Duodenal mucosa (tissue), 2 donors: ENCODE measurements around the gene CCDC184.

Source experiments
- H3K27ac ChIP-seq: one replicate; pipeline ENCODE4 v1.7.0; 2013; ENCODE audit warnings: low read depth, low read length
- H3K27me3 ChIP-seq, 2 donors: one replicate each; pipeline ENCODE4 v1.7.0; 2013; ENCODE audit warnings: low read length in 2 of 2, control low read depth in 1 of 2; ENCODE audit not compliant: insufficient read depth in 2 of 2, control insufficient read depth in 1 of 2
- H3K36me3 ChIP-seq, 2 donors: one replicate each; pipeline ENCODE4 v1.7.0; 2013; ENCODE audit warnings: low read length in 2 of 2, control low read depth in 1 of 2; ENCODE audit not compliant: insufficient read depth in 2 of 2, control insufficient read depth in 1 of 2
- H3K4me1 ChIP-seq, 2 donors: one replicate each; pipeline ENCODE4 v1.7.0; 2013; ENCODE audit warnings: low read length in 2 of 2, control low read depth in 1 of 2; ENCODE audit not compliant: insufficient read depth in 2 of 2, control insufficient read depth in 1 of 2
- H3K4me3 ChIP-seq, 2 donors: one replicate each; pipeline ENCODE4 v1.7.0; 2013; ENCODE audit warnings: low read length in 2 of 2, low read depth in 1 of 2
- H3K9ac ChIP-seq, 2 donors: one replicate each; pipeline ENCODE4 v1.7.0; 2013; ENCODE audit warnings: low read length in 2 of 2, low read depth in 1 of 2
- H3K9me3 ChIP-seq, 2 donors: one replicate each; pipeline ENCODE4 v1.7.0; 2013; ENCODE audit warnings: low read length in 2 of 2, control low read depth in 1 of 2; ENCODE audit not compliant: control insufficient read depth in 1 of 2

The CCDC184 gene

GRCh38 chr12:48157889-48158370 is 25.5 kb upstream of the CCDC184 start:
- H3K27me3 ChIP-seq, result no peaks in the 10 kb centered on the region
- H3K9me3 ChIP-seq, result no peaks in the 10 kb centered on the region
- peak overlapping the region; percentile 60 for H3K27ac ChIP-seq
- peak overlapping the region; percentile 91 to 97 for H3K9ac ChIP-seq
- peaks cover 4 to 6% of the 10 kb centered on the region in 2 donors for H3K36me3 ChIP-seq
- H3K4me1 ChIP-seq, result peaks cover 9 to 13% of the 10 kb centered on the region in 2 donors
- H3K4me3 ChIP-seq, result peak overlapping the region; percentile 94 to 99

DNA sequence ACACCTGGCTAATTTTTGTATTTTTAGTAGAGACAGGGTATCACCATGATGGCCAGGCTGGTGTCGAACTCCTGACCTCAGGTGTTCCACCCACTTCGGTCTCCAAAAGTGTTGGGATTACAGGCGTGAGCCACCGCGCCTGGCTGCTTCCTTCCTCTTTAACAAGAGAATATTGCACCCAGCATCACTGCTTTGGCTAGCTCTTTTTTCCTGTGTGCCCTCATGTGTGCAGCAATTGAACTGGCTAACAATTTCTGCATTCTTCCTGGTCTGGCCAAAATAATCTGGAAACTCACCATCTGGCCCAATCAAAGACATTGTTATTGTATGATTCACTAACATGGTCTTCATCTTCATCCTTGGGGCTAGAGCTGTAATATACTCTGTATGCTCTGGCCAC is 23.4 kb upstream of the CCDC184 start:
- H3K4me3 ChIP-seq, result no peak overlapping the region
- H3K27me3 ChIP-seq, result no peaks in the 10 kb centered on the region
- no peaks in the 10 kb centered on the region for H3K9me3 ChIP-seq
- no peak overlapping the region for H3K27ac ChIP-seq
- H3K4me1 ChIP-seq, result peaks cover 9 to 13% of the 10 kb centered on the region in 2 donors
- H3K36me3 ChIP-seq, result no peaks in the 10 kb centered on the region
- H3K9ac ChIP-seq, result no peak overlapping the region

DNA sequence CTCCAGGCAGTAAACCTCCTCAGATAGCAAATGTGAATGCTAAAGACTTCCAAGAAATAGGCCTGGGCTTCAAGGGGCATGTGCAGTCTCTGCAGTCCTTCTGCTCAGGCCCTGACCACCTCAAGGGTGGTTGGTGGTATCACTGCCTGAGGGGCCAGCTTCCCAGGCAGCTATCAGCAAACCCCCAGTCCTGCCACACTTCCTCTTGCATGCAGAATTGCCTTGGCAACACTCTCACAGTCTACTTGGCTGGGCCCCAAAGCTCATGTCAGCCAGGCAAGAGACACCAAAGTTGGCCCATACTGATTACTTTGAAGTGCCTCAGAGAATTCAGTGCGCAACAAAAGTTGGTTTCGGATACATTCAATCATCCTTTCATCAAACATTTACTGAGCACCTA is 22.6 kb upstream of the CCDC184 start:
- no peaks in the 10 kb centered on the region for H3K9me3 ChIP-seq
- H3K36me3 ChIP-seq, result no peaks in the 10 kb centered on the region
- peaks cover 9 to 13% of the 10 kb centered on the region in 2 donors for H3K4me1 ChIP-seq
- no peak overlapping the region for H3K9ac ChIP-seq
- no peak overlapping the region for H3K4me3 ChIP-seq
- H3K27ac ChIP-seq, result no peak overlapping the region
- H3K27me3 ChIP-seq, result no peaks in the 10 kb centered on the region

DNA sequence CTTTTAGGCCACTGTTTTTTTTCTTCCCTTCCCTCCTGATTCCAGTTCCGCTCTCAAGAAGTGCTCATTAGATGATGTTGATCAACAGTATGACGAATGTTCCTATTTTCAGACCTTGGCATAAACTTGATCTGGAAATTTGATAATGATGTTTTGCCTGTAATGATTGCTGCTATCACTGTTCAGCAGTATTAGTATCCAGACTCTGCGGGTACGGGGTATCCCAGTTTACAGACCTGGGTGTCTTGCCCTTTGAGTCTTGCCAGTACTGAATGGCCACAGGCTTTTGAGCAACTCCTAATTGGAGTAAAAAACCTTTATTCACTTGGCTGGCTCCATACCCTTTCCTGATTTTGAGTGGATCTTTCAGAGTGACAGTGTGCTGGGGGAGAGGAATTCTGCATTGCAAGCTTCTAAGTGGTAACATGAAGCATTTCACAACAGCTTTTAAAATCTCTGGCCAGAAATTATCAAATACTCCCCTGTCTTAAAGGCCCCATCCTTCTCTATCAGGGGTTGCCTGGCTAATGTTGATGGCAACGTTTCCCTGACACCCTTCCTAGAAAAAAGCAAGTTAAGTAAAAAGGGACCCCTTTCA is 20.2 kb upstream of the CCDC184 start:
- Histone ChIP-seq H3K27ac (no peak overlapping the region), H3K9me3 (no peaks in the 10 kb centered on the region), H3K4me1 (no peaks in the 10 kb centered on the region), H3K27me3 (no peaks in the 10 kb centered on the region), H3K4me3 (no peak overlapping the region), H3K9ac (no peak overlapping the region), H3K36me3 (no peaks in the 10 kb centered on the region)

DNA sequence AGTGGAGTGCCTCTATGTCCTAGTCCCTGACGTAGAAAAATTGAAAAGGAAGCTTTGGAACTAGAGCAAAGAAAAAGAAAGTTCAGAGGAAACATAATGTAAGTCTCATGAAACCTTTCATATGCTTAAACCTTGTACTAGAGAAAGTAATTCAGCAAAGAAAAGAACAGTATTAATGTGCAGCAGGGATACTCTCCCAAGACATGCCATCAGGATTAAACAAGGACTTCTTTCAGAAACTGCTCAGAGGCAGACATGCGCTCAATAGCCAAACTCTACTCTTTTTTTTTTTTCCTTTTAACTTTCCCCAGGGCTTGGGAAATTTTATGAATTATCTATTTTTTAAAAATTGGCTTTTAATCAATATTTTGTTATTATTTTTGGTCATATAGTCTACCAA is 19.0 kb upstream of the CCDC184 start:
- no peak overlapping the region for H3K4me3 ChIP-seq
- no peaks in the 10 kb centered on the region for H3K4me1 ChIP-seq
- H3K36me3 ChIP-seq, result no peaks in the 10 kb centered on the region
- no peak overlapping the region for H3K27ac ChIP-seq
- H3K27me3 ChIP-seq, result no peaks in the 10 kb centered on the region
- no peaks in the 10 kb centered on the region for H3K9me3 ChIP-seq
- no peak overlapping the region for H3K9ac ChIP-seq

DNA sequence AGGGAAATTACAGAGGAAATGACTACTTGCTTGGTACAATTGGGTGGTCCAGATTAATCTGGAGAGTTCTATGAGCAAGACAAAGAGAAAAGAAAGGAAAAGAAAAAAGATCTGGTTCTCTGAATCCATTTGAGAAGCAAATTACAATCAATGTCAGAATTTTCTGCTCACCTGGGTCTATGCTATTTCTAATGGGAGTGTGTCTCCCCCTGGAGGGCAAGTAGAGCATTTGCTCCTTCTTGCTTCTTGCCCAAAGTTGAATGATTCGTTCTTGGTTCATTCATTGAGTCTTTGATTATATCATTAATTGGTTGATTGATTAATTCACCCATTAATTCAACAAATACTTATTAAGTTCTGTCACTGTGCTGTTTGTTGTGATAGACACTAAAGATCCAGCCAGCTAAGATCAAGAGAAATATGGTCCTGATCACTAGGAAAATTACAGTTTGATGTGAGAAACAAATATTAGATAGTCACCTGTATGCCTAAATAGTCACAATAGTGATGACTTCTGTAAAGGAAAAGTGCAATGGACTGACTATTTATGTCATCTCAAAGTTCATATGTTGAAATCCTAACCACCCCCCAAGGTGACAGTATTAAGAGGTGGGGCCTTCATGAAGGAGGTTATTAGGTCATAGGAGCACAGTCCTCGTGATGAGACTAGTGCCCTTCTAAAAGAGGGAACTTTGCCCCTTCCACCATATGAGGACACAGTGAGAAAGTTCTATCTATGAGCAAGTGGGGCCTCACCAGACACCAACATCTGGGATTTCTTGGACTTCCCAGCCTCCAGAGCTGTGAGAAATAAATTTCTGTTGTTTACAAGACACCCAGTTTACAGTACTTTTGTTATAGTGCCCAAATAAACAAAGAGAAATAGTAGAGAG is 18.1 kb upstream of the CCDC184 start:
- Histone ChIP-seq H3K36me3 (no peaks in the 10 kb centered on the region), H3K4me1 (no peaks in the 10 kb centered on the region), H3K9ac (no peak overlapping the region), H3K27me3 (no peaks in the 10 kb centered on the region), H3K4me3 (no peak overlapping the region), H3K27ac (no peak overlapping the region), H3K9me3 (no peaks in the 10 kb centered on the region)

GRCh38 chr12:48169011-48169410 is 14.4 kb upstream of the CCDC184 start:
- H3K4me3 ChIP-seq, result no peak overlapping the region
- H3K27me3 ChIP-seq, result no peaks in the 10 kb centered on the region
- H3K9ac ChIP-seq, result no peak overlapping the region
- no peaks in the 10 kb centered on the region for H3K4me1 ChIP-seq
- no peak overlapping the region for H3K27ac ChIP-seq
- H3K9me3 ChIP-seq, result no peaks in the 10 kb centered on the region
- H3K36me3 ChIP-seq, result no peaks in the 10 kb centered on the region

DNA sequence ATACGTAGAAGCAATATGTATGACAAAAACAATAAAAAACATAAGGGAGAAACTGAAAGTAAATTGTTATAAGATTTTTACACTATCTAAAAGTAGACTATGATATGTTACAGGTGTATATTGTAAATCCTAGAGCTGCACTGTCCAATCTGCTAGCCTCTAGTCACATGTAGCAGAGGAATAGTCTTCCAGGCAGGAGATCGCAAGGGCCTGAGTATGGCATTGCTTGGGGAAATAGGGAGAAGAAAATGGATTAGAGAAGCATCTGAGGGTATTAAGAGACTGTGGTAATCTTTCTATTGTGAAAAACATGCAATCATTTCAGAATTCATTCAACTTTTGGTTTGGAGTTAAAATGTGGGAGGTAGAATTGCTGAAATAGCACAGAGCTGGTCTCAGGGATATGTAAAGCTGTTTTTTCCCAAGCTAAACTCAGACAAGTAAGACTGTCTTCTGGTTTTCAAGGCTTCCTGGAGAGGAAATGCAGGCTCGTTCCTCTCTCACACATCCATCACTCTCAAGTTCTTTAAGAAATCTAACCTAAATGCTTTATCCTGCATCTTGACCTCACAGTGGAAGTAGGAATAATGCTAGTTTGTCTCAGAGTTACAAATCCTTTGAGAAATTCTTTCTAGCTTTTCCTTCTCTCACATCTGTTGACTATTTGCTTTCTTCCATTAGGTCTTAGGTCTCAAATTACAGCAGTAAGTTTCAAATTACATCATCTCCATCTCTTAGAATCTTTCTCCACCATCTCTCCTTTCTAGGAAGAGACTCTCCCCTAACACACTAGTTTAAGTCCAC is 7.6 kb upstream of the CCDC184 start:
- H3K27me3 ChIP-seq, result peaks cover 11 to 17% of the 10 kb centered on the region in 2 donors

GRCh38 chr12:48176417-48176751 is 7.1 kb upstream of the CCDC184 start:
- no peak overlapping the region for H3K4me3 ChIP-seq
- H3K9ac ChIP-seq, result no peak overlapping the region
- H3K4me1 ChIP-seq, result no peaks in the 10 kb centered on the region
- H3K36me3 ChIP-seq, result no peaks in the 10 kb centered on the region
- H3K9me3 ChIP-seq, result no peaks in the 10 kb centered on the region
- no peak overlapping the region for H3K27ac ChIP-seq
- H3K27me3 ChIP-seq, result peaks cover 17 to 23% of the 10 kb centered on the region in 2 donors

More for the DNA sequence above, 7.6 kb upstream of the CCDC184 start:
- Histone ChIP-seq H3K9me3 (no peaks in the 10 kb centered on the region), H3K27ac (no peak overlapping the region), H3K36me3 (no peaks in the 10 kb centered on the region), H3K4me1 (no peaks in the 10 kb centered on the region), H3K4me3 (no peak overlapping the region), H3K9ac (no peak overlapping the region)

DNA sequence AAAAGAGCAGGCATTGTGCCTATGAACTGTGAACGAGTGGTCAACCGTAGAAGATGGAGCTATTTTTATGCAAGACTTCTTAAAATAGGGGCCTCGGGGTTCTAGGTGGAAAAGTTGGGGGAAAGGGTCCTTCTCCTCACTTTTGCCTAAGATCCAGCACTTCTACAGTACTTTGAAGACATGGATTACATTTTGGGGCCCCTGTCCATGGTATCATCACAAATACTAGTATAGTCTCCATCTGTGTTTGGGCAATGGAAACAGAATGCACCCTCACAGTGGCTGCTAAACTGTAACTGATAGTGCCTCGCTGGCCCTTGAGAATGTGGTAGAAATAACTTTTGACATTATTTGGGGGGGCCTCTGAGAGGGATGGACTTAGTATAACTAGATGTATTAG is 5.5 kb upstream of the CCDC184 start:
- Histone ChIP-seq H3K9ac (no peak overlapping the region), H3K9me3 (no peaks in the 10 kb centered on the region), H3K27ac (no peak overlapping the region), H3K4me1 (peaks cover 7 to 8% of the 10 kb centered on the region in 2 donors), H3K4me3 (no peak overlapping the region), H3K36me3 (no peaks in the 10 kb centered on the region), H3K27me3 (peaks cover 26 to 37% of the 10 kb centered on the region in 2 donors)
